GM19397 (cell line): ENCODE measurements around the gene VPS37B.

ENCODE experiments used
- ATAC-seq: cut with Tn5 transposase; IDR thresholded peaks from one replicate; pipeline ENCODE4 v1.9.1; 2021; ENCODE audit warnings: mild to moderate bottlenecking, moderate library complexity; ENCODE audit not compliant: unreplicated experiment

Gene VPS37B

DNA sequence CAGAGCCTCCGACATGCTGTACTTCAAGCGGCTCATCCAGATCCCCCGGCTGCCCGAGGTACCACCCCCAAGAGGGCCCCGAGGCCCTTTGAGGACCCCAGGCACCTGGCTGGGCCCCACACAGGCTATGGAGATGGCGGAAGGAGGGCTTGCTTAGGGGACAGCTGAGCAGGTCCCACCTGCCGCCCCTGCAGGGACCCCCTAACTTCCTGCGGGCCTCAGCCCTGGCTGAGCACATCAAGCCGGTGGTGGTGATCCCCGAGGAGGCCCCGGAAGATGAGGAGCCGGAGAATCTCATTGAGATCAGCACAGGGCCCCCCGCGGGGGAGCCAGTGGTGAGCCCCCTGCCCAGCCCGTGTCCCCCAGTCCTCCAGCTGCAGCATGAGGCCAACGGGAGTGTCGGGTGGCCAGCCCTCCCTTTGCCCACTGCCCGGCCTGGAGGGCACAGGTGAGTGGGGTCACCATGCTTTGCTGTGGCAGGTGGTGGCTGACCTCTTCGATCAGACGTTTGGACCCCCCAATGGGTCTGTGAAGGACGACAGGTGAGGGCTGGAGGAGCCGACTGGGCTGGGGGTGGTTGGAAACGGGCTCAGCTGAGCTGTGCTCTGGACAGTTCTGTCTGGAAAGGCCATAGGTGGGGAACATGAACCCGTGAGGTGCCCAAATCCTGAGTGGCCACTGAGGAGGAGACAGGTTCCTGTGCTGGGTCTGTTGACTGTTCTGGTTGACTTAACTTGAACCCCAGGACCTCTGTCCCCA is 40.7 kb downstream of the VPS37B start:
- no peak for ATAC-seq

DNA sequence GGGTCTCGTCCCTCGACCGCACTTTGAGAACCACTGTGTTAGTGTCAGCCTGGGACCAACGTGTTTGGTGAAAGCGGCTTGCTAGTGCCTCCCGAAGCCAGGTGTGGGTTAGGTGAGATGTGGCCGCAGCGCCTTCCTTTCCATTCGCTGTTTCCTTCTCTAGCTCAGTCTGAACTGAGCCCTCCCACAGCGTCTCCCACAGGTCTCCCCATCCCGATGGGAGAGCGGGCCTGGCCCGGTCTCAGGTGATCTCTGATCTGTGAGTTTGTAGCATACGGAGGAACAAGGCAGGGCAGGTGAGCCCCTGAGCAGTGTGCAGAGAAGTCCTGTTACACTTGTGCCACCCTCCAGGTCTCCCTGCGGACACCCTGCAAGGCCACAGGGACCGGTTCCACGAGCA is 41.4 kb downstream of the VPS37B start:
- ATAC-seq: no peak

DNA sequence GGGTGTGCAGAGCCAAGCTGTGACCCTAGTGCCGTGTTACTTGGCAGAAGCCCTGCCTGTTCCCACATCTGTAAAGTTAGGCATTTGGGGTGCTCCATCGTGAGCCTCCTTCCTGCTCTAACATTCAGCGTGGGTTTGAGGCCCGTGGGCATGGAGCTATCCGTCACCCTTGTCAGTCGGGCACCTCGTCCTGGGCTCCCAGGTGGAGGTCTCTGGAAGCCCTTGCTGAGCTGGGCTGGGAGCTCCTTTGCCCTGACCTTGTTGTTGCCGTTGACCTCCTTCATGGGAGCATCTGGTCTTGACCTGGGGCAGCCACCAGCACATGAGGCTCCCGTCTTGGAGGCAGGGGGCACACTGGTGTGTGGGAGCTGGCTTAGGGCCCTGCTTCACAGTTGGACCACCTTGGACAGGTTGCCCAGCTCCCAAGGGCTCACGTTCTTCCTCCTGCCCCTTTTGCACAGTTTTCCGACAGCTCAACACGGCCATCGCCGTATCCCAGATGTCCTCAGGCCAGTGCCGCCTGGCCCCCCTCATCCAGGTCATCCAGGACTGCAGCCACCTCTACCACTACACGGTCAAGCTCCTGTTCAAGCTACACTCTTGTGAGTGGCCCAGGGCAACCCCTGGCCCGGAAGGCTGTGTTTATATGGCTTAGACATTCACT is 42.2 kb downstream of the VPS37B start:
- ATAC-seq: no peak

DNA sequence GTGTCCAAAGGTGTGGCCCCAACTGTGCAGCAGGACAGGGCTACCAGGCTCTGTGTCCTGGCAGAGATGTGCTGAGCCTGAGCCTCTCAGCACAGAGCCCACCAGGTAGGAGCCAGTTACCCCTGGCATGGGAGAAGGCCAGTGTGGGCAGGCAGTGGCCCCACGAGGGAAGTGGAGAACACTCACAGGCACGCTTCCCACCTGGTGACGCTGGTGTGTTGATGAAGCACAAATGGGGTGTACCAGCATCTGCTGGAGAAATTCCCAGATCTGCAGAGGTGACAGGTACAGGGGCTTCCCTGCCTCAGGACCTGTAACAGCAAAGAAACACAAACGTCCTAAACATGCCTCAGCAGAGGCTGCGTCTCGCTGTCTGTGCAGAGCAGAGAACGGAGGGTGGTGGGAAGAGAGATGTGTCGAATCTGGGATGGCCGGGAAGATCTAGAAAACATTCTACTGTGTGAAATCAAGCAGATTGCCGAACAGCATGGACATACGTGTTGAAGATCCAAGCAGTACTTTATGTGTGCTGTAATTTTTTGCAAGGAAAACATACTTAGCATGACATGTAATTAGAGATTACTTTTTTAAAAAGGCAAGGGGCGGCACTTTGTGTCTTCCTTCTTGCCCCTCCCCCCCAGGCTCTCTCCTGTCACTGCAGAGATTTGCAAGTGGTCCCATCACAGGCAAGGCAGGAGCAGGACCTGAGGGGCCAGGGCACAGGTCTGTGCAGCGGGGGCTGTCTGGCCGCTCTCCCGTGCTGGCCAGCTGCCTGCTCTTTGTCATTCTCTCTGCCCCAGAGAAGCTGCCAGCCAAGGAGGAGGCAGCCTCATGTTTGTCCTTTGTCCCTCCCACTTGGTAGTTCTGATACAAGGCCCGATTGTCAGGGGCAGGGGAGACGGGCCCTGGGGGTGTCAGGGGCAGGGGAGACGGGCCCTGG is 43.3 kb downstream of the VPS37B start:
- no peak for ATAC-seq

DNA sequence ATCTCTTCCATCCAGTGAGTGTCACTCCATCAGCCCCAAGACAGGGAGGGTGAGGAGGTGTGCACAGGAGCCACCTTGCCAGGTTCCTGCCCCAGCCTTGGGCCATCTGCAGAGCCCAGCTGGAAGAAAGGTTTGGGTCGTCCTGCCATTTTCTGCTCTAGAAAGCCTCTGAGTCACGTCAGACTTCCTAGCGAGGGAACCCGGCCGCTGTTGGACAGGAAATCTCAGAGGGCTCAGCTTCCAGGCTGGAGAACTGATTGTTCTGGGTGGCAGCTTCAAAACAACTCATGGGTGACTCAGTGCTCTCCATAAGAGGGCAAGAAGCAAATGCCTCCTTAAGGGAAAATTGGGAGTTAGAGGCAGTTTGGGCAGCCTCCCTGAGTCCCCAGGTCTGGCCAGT is 44.1 kb downstream of the VPS37B start:
- ATAC-seq: no peak

DNA sequence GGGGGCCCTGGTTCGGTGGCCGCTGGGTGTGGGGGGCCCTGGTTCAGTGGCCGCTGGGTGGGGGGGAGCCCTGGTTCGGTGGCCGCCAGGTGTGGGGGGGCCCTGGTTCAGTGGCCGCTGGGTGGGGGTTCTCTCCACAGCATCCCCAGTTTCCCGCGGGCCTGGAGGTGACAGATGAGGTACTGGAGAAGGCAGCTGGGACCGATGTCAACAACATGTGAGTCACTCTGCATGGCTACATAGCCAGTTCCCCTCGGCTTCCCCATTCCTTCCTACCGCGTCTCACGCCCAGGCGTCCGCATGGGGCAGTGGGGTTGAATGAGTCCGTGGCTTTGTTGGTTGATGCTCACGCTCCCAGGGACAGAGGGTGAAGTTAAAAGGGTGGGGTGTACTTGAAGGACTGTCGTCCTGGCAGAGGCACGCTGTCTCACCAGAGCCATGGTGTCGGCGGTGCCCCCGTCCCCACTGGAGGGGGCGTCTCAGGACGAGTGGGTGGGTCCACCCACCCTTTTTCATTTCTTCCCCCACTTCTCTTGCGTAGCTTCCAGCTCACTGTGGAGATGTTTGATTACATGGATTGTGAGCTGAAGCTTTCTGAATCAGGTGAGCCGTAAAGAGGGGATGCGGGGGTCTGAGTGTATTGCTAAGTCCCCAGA is 45.1 kb downstream of the VPS37B start:
- no peak for ATAC-seq

DNA sequence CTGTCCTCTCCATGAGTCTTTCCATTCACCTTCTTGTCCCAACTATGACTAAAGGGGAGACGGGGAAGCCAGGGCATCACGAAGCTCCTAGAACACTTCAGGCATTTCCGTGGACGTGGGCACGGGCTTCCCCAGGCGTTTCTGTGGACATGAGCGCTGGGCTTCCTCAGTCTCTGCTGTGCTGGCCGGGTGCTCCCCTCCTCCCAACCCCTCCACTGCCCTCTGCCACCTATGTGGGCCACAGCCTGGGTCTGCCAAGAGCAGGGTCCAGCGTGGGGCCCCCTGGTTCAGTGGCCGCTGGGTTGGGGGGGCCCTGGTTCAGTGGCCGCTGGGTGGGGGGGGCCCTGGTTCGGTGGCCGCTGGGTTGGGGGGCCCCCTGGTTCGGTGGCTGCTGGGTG is 45.9 kb downstream of the VPS37B start:
- no peak for ATAC-seq

DNA sequence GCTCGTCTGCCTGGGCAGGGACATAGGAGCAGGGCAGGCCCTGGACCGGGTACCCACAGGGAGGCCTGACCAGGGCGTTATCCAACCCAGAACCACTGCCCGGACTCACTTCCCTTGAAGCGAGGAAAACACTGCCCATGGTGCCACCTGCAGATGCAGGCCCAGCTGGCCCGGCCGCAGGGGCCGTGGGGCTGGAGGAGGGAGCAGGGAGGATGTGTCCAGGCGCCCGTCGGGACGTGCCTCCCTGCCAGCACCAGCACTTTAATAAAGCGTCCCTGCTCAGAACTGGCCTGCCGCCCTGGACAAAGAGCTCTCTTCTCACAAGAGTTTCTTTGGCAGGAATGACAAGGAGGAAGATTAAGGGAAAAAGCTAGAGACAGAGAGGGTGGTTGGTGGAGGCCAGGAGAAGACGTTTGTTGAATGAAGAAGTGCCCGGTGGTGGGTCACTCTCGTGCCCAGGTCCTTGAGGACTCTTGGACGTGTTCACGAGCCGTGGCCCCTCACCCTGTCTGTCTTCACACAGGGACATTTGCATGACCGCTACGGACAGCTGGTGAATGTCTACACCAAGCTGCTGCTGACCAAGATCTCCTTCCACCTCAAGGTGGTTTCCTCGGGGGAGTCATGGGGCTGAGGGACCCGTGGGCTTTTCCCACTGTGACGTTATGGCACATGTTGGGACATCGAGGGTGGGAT is 46.4 kb downstream of the VPS37B start:
- ATAC-seq: no peak

DNA sequence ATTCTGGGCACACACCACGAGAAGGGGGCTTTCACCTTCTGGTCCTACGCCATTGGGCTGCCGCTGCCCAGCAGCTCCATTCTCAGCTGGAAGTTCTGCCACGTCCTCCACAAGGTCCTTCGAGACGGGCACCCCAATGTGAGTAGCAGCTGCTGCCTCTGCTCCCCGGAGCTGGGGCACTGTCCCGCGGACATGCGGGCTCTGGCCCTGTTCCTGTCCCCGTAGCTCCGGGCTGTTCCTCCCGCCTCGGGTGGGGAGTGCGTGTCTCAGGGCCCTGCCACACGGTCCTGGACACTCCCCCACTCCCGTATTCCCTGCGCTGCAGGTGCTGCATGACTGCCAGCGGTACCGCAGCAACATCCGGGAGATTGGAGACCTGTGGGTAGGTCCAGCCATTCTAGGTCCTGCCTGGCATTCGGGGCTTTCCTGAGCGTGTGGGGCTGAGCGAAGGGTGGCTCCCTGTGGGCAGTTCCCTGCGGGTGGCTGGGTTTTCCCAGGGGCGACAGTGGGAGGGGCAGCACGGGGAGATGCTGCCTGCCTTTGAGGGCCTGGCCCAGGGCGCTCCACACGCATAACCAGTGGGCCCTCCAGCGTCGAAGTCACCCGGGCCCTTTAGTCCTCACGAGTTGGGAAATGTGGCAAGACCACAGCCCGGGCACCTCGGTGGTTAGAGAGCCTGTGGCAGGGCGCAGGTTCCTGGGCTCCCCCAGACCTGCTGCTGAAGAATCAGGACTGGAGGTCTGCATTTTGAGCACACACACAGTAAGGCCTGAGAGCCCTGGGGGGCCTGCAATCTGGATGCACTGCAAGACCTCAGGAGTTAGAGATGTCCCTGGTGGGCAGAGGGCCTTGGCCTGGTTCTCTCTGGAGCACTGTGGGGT is 47.2 kb downstream of the VPS37B start:
- ATAC-seq: no peak

DNA sequence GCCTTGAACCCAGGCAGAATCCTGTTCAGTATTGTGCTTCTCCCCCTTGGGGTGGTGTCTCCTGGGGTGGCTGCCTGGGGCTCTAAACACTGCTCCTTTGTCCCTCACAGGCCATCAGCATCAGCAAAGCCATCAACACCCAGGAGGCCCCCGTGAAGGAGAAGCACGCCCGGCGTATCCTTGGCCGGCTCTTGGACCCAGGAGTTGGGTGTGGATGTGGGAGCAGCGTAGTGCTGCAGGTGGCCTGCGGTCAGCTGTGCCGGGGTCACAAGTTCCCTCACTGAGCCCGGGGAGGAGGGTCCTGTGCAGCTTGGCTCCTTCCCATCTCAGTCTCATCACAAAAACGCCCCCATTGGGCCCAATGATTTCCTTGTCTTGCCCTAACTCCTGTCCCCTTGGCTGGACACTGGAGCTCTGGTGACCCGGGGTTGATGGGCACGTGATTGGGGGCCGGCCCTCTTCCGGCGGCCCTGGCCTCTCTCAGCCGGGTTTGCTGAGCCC is 48.0 kb downstream of the VPS37B start:
- ATAC-seq: no peak

DNA sequence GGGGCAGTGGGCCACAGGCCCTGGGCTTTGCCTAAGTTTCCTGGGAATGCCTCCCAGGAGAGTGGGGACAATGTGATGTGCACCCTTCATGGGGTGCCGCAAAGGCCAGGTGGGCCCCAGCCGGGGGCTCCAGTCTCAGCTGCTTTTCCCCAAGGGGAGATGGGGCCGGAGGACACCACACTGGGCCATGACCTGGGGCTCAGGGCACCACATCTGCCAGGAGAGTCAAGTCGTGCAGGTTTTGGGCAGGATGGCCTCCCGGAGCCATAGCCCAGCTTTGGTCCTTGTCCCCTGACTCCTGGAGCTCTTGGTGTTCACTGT is 48.4 kb downstream of the VPS37B start:
- no peak for ATAC-seq

DNA sequence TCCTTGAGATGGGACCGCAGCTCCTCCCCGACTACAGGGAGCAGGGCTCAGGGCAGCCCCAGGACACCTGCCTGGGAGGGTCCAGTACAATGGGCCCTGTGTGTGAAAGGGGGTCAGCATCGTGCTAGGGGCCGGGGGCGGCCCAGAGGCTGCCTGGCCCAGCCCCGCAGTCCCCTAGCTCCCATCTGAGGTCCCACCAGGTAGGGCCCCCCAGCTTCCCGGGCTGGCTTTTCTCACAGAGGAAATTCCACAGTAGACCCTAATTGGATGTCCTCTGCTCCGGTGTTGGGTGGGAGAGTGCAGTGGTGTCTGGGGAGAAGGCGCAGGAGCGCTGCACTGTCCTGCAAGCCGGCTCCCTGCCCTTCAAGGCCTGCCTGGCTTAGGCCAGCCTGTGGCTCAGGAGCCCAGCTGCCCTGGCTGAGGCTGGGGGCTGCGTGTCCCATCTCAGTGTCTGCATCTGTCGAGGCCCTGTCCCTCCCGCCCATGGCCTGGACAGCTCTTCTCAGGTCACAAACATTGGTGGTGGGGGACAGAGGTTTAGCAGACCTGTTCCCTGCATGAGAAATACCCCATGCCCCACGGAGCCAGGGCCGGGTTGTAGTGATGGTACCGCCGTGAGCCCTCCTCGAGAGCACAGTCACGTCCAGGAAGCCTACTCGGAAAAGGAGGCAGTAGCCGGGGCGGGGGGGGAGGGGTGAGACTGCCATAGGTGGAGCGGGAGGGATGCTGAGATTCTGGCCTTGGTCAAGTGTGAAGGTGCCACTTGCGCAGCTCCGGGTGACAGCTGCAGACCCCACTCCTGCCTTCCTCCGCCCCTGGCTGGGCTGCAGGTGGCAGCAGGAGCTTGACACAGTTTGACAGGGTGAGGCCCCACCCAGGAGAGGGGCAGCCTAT is 49.1 kb downstream of the VPS37B start:
- ATAC-seq: no peak

DNA sequence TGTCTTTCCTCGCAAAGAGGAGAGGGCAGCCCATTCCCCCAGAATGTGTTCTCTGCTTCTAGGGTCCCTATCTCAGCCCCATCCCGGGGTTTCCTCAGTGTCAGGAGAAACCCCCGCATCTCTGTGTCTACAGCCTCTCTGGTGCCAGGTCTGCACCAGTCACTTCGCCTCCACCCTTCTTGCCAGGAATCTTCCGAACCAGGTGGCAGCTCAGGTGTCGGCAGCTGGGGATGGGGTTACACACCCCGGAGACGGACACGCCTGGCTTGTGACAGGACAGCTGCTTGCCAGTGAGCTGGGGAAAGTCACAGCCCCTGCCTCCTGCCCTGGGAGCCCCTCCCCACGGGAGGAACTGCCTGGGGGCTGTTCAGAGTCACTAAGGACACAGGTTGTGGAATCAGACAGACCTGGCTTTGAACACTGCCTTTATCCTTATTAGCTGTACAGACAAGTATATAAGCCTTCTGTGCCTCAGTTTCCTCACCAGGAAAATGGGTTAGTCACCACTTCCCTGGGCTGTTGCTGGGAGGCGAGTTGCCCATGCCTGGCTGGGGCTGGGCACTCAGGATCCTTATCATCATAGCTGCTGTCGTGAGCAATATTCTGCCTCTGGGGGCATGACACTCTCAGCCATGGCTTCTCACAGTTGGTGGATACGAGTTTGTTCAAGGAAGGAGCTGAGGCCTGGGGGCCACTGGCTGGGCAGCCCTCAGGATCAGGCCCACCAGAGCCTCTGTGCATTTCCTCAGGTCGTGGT is 49.9 kb downstream of the VPS37B start:
- ATAC-seq: no peak

DNA sequence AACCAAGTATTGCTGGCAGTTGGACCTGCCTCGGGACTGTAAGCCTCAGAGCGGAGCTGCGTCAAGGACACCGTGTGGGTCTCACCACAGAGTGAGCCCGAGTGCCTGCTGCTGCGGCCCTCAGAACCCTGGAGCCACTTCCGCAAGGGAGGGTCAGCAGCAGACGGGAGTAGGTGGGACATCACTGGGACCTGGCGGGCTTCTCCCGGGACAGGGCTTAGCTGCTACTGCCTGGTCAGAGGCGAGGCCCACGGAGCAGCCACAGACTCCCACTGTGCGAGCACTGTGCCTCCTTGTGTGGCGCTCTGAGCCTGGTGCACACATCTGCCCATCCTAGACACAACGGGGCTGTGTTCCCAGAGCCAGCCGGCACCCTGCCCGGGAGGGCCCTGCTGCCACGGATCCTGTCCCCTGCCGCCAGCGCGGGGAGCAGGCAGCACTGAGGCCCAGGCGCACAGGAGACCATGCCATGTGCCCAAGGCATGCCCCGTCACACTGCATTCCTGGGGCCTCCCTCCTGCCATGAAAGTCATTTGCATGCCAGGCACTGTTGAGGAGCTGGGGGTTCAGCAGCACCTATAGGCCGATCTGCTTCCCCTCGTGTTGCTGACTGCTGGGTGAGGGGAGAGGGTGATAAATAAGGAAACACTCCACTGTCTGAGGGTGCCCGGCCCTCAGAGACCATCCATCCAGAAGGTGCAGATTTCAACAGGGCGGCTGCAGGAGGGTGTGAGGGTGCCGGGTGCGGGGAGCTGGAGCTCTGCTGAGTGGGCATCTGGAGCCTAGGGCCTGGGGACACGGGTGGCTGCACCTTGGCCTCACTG is 50.7 kb downstream of the VPS37B start:
- no peak for ATAC-seq

DNA sequence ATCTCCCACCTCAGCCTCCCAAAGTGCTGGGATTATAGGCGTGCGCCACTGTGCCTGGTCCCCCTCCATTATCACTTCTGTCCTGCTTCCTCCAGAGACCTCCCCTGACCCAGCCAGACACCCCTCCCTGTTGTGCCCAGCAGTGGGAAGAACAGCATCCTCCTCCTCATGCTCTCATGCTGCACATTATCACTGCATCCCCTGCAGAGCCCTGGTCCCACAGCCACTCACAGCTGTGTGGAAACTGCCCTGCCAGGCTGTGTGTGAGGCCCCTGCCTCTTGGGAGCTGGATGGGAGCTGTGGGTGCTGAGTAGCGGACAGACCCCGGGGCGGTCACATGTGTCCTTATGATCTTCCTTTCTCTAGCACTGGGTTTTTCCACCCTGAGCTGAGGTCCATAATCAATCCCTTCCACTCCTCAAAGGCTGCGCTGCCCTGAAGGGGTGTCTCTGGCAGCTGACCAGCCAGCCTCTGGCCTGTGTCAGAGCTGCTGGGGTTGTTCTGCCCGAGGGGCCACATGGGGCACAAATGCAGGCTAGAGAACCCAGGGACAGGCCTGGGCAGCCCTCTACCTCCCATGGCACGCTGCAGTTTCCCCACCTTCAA is 51.5 kb downstream of the VPS37B start:
- no peak for ATAC-seq

DNA sequence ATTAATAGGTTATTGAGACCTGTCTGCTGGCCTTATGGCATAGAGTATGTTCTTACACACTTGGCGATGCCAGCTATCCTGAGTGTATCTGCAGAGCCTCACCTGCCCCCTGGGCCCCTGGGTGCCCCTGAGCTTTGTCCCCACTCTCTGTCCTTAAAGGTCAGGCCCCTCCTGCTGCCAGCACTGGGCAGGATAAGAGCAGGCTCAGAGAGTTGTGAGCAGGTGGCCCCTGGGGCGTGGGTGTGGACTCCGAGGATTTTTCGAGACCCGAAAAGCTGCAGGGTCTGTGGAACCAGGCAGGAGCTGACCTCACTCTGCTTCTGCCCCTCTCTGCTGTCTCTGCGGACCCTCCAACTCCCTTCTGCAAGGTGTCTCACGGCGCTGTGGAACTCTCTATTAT is 52.5 kb downstream of the VPS37B start:
- ATAC-seq: no peak
